GM12891 (cell line): ENCODE measurements around the gene ACER2.

Source experiments
- PAX5 ChIP-seq: IDR thresholded peaks from 2 replicates; pipeline ENCODE4 v1.6.1; 2011; ENCODE audit warnings: low read length, moderate library complexity, mild to moderate bottlenecking; ENCODE audit not compliant: insufficient read depth, severe bottlenecking
- POLR2A ChIP-seq: IDR thresholded peaks from 2 replicates; pipeline ENCODE4 v1.6.1; 2011; ENCODE audit warnings: low read depth, low read length, control low read depth
- POLR2AphosphoS5 ChIP-seq: IDR thresholded peaks from 2 replicates; pipeline ENCODE4 v1.6.1; 2011; ENCODE audit warnings: low read depth, low read length, control low read depth
- POU2F2 ChIP-seq: IDR thresholded peaks from 2 replicates; pipeline ENCODE4 v1.6.1; 2011; ENCODE audit warnings: low read depth, mild to moderate bottlenecking, control low read depth, low read length, moderate library complexity
- SPI1 ChIP-seq: IDR thresholded peaks from 2 replicates; pipeline ENCODE4 v1.6.1; 2011; ENCODE audit warnings: low read depth, low read length, control low read depth
- TAF1 ChIP-seq: IDR thresholded peaks from 2 replicates; pipeline ENCODE4 v1.6.1; 2011; ENCODE audit warnings: low read depth, low read length, control low read depth

- TF ChIP-seq POLR2AphosphoS5 (no peak), TAF1 (no peak), POLR2A (no peak), PAX5 (no peak), SPI1 (no peak), POU2F2 (no peak)
These were observed 789 bp downstream of the ACER2 start for GRCh38 chr9:19409401-19410194.
